CD4-positive, alpha-beta T cell treated with Interleukin-21 for 1 hour (primary cell): ENCODE results near the gene EGFL7.
"Not testable (repeated sequence)": the region's sequence is repeated elsewhere in the genome, so short reads cannot be mapped to it uniquely, and the experiment has no call there.

ENCODE experiments used
- DNase-seq: peaks from one replicate; pipeline ENCODE4 v3.0.0-alpha.2; 2020

The EGFL7 gene

DNA sequence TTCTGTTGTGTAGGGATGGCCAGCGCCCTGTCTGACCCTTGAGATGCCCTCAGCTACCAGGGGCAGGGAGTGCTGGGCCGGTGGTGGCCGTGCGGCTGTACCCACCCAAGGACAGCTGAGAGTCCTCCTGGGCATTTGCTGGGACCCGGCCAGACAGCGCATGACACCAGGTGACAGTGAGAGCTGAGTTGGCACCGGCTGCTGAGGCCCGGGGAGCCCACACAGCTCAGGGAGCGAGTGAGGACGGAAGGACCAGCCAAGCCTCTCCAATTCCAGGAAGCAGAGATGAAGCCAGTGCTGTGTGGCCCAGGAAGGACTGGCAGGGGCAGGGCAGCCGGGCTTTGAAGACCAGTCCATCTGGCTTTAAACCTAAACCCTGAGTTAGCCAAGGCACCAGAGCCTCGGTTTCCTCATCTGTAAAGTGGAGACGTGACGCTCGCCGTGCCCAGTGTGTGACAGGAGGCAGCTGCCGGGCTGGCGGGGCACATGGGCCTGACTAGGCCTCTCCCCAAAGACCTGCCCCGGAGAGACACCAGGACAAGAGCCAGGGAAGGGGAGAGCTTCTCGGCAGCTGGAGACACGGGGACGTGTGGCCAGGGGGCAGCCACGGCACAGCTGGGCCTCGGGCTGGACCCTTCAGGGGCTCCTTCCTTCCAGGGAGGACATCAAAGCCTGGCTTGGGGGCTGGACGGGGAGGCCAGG lies 27.5 kb downstream of the EGFL7 start:
- DNase-seq = no peak

GRCh38 chr9:136690806-136691261 lies 28.1 kb downstream of the EGFL7 start:
- DNase-seq = no peak

GRCh38 chr9:136691316-136692184 lies 28.8 kb downstream of the EGFL7 start:
- DNase-seq = no peak

DNA sequence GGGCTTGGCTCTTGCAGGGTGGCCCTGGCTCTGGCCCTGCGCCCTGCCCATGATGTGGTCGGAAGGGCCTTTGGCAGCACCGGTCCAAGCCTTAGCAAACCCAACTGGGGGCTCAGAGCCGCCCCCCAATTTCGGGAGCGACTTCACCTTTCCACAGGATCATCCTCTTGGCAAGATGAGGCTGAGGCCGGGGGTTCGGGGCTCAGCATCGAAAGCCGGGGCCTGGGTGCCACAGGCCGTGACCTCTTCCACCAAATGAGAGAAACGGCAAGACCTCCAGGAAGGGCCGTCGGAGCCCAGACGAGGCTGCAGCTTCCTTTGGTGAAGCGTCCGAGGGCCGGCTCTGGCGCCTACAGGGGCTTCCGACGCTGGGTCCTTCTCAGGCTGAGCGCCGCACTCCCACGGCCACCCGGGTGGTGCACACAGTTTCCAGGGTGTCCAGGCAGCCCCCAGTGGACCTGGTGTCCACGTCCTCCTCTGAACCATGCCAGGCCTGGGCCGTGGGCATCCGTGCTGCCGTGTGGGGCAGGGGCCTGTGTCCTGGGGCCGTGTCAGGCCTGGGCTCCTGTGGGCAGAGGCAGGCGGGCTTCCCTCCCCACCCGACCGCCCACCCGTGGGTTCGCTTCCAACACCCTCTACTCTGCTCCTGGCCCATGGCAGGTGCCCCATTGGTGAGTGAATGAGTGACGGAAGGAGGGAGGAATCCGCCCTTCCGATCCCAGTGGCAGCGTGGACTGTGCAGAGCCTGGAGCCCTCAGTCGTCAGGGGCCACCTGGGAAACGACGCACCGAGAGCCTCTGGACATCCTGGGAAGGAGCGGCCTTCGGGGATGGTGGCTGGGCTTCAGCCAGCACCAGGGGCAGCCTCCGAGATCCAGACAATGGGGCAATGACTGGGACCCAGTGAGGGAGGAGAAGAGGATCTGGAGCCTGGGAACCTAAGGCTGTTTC lies 29.7 kb downstream of the EGFL7 start:
- no peak for DNase-seq

DNA sequence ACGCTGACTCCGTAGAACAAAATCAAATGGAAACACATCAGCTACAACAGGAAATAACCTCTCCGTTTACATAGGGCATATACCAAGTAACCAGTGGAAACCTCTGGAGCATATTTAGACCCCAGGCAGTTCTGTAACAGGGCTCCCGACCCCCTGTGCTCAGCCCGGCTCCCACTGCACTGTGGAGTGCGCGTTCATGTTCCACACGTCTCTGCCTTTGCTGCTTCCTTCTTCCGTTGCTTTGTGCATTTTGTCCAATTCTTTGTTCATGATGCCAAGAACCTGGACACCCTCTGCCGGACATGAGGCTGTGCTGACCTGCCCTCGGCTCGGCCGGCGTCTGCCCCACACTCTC lies 30.4 kb downstream of the EGFL7 start:
- DNase-seq = no peak

- DNase-seq = no peak
Observed at GRCh38 chr9:136693490-136694162, 30.9 kb downstream of the EGFL7 start.

- no peak for DNase-seq
Observed at GRCh38 chr9:136694163-136694871, 31.6 kb downstream of the EGFL7 start.

DNA sequence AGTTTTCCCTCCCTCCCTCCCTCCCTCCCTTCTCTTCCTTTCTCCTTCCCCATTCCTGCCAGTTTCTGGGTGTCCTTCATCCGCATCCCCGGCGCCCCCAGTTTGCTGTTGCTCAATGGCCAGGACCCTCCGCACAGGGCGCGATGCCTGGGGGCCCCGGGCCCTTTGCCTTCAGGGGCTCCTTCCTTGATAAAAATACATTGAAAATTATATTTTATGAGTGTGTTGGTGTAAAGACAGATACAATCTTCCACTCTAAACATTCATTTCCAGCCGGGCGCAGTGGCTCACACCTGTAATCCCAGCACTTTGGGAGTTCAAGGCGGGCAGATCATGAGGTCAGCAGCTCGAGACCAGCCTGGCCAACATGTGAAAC lies 32.1 kb downstream of the EGFL7 start:
- no peak for DNase-seq

DNA sequence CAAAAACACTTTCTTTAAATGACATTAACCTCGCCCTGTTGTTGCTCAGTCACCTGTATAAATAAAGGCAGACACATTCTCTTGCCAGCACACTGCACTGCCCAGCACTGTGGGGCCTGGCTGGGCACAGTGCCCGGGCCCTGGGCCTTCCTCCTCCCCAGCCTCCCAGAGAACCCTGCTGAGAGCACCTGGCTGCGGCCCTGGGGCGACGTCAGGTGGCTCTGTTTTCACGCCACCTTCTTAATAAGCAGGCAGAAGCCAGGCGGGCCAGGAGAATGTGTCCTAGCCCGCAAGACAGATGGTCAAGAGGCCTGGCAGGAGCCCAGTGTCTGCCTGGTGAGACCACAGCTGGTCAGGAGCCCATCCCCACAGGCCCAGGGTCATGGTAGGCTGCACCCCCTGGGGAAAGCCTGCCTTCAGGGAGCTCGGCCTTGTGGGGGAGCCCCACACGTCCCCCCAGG lies 32.7 kb downstream of the EGFL7 start:
- no peak for DNase-seq

DNA sequence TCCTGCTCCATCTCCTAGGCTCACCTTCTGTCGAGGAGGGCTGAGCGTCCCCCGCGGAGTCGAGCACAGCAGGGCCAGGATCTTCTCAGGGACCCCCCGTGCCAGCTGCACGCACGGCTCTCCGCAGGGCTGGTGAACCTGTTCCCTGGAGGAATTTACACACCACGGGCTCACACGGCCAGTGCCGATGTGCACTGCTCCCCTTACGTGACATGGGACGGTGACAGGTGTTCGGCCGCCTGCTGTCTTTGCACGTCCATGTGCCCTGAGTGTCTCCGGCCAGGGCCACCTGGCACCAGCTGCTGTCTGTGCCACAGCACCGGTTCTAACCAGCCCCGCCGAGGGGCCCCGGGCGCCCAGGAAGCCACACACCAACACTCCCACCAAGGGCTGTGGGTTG lies 33.2 kb downstream of the EGFL7 start:
- no peak for DNase-seq

GRCh38 chr9:136696502-136696901 lies 33.8 kb downstream of the EGFL7 start:
- no peak for DNase-seq

GRCh38 chr9:136697146-136697820 lies 34.6 kb downstream of the EGFL7 start:
- no peak for DNase-seq

- no peak for DNase-seq
Observed at GRCh38 chr9:136697821-136698526, 35.3 kb downstream of the EGFL7 start.

- DNase-seq = no peak
Observed at GRCh38 chr9:136698635-136699246, 36.0 kb downstream of the EGFL7 start.

DNA sequence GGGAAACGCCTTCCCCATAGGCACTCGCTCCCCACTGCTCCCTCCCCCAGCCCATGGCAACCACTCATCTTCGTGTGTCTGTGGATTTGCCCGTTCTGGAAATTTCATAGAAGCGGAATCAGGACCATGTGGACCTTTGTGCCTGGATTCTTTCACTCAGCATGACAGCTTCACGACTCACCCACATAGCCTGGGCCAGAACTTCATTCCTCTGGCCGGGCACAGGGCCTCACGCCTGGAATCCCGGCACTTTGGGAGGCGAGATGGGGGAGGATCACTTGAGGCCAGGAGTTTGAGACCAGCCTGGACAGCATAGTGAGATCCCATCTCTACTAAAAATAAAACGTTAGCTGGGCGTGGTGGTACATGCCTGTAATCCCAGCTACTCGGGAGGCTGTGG lies 37.6 kb downstream of the EGFL7 start:
- DNase-seq = no peak

- peak; percentile 60 for DNase-seq
Observed at GRCh38 chr9:136700959-136701667, 38.4 kb downstream of the EGFL7 start.

GRCh38 chr9:136701668-136702053 lies 38.9 kb downstream of the EGFL7 start:
- no peak for DNase-seq

DNA sequence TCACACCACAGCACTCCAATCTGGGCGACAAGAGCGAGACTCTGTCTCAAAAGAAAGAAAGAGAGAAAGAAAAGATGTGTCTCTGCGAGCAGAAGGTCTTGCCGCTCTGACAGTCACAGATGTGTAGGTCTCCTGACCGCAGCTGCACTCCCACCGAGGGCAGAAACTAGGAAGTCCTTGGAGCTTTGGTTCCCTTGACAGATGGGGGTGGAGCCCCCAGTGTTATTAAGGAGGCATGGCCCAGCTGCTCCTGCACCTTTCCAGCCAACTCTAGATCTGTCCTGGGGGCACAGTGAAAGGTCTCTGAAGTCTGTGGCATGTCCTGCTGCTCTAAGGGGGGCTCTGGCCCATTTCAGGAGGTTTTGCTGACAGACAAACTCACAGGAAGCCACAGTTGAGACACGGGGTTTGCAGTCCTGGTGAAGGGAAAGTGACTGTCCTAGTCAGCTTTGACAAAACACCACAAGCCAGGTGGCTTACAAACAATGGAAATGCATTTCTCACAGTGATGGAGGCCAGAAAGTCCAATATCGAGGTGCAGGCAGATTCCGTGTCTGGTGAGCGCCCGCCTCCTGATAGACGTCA lies 40.7 kb downstream of the EGFL7 start:
- DNase-seq = no peak

- DNase-seq = not testable (repeated sequence)
Observed at GRCh38 chr9:136704741-136705140, 42.0 kb downstream of the EGFL7 start.
